WTC11 (cell line): ENCODE data around the gene ARID3B. TPM values are rescaled to one million over a fixed set of nuclear protein-coding genes. Genes with fewer than 3 reads are reported as not detected.

Source experiments
- ATAC-seq: fragments of 200-7000 bp; cut with Tn5 transposase; 2 replicates; pipeline ENCODE4 v1.10.0; 2021; ENCODE audit warnings: mild to moderate bottlenecking, moderate library complexity
- CTCF ChIA-PET: fragments of 300-600 bp; sonication (Branson Sonifier 250); formaldehyde crosslinking; loops from one replicate; lab custom pipeline; 2021; ENCODE audit warnings: antibody characterized with exemption; lab: Charles Lee
- POLR2A ChIA-PET: fragments of 350-600 bp; sonication (Branson Sonifier 250); formaldehyde crosslinking; loops from one replicate; lab custom pipeline; 2021; ENCODE audit warnings: antibody characterized with exemption; lab: Charles Lee
- DNase-seq: peaks from one replicate; pipeline ENCODE4 v3.0.0; 2021; ENCODE audit warnings: low spot score
- H3K27ac Mint-ChIP-seq: 2 replicates; pipeline ENCODE4 v1.8.0; 2021; ENCODE audit warnings: mixed read lengths
- H3K27me3 Mint-ChIP-seq: 2 replicates; pipeline ENCODE4 v1.8.0; 2021; ENCODE audit warnings: low read depth, mild to moderate bottlenecking, moderate library complexity, mixed read lengths
- H3K36me3 Mint-ChIP-seq: 2 replicates; pipeline ENCODE4 v1.8.0; 2021; ENCODE audit warnings: mixed read lengths
- H3K4me1 Mint-ChIP-seq: 2 replicates; pipeline ENCODE4 v1.8.0; 2022; ENCODE audit warnings: mixed read lengths
- H3K4me3 Mint-ChIP-seq: 2 replicates; pipeline ENCODE4 v1.8.0; 2021; ENCODE audit warnings: mild to moderate bottlenecking, moderate library complexity, mixed read lengths
- H3K9me3 Mint-ChIP-seq: 2 replicates; pipeline ENCODE4 v1.8.0; 2021; ENCODE audit warnings: mixed read lengths
- ATF1 ChIP-seq: sonication (generic); formaldehyde crosslinking; IDR thresholded peaks from 2 replicates; pipeline ENCODE4 v1.8.1; 2023; ENCODE audit warnings: mild to moderate bottlenecking, moderate library complexity, missing genetic modification reagents
- GTF2I ChIP-seq: fragments of 250-450 bp; sonication (Bioruptor Pico); conservative IDR thresholded peaks from 2 replicates; pipeline ENCODE4 v1.4.0; 2021; ENCODE audit warnings: mild to moderate bottlenecking
- IRF1 ChIP-seq: sonication (generic); formaldehyde crosslinking; IDR thresholded peaks from 2 replicates; pipeline ENCODE4 v1.8.0; 2023; ENCODE audit warnings: missing genetic modification reagents
- JAZF1 ChIP-seq: fragments of 250-450 bp; sonication (Bioruptor Pico); IDR thresholded peaks from 2 replicates; pipeline ENCODE4 v1.9.0; 2021; ENCODE audit warnings: moderate library complexity, mild to moderate bottlenecking, inconsistent platforms
- MYBL2 ChIP-seq: sonication (generic); formaldehyde crosslinking; IDR thresholded peaks from 2 replicates; pipeline ENCODE4 v1.8.1; 2023; ENCODE audit warnings: mild to moderate bottlenecking, moderate library complexity, missing genetic modification reagents
- RELA ChIP-seq: sonication (generic); formaldehyde crosslinking; IDR thresholded peaks from 2 replicates; pipeline ENCODE4 v1.8.1; 2022; ENCODE audit warnings: missing genetic modification reagents, mild to moderate bottlenecking, borderline replicate concordance
- SMAD3 ChIP-seq: sonication (generic); formaldehyde crosslinking; IDR thresholded peaks from 2 replicates; pipeline ENCODE4 v1.8.0; 2022; ENCODE audit warnings: missing genetic modification reagents, mild to moderate bottlenecking, borderline replicate concordance
- TCF7 ChIP-seq: sonication (generic); formaldehyde crosslinking; IDR thresholded peaks from 2 replicates; pipeline ENCODE4 v1.8.0; 2022; ENCODE audit warnings: mild to moderate bottlenecking, low read depth, missing genetic modification reagents, moderate library complexity
- USF1 ChIP-seq: sonication (generic); formaldehyde crosslinking; IDR thresholded peaks from 2 replicates; pipeline ENCODE4 v1.8.0; 2022; ENCODE audit warnings: mild to moderate bottlenecking, missing genetic modification reagents
- ZBTB43 ChIP-seq: sonication (generic); formaldehyde crosslinking; IDR thresholded peaks from 2 replicates; pipeline ENCODE4 v1.8.1; 2023; ENCODE audit warnings: mild to moderate bottlenecking, missing genetic modification reagents
- ZNF281 ChIP-seq: sonication (generic); formaldehyde crosslinking; IDR thresholded peaks from 2 replicates; pipeline ENCODE4 v1.8.0; 2023; ENCODE audit warnings: mild to moderate bottlenecking, missing genetic modification reagents
- ZNF396 ChIP-seq: fragments of 250-450 bp; sonication (Bioruptor Pico); IDR thresholded peaks from 2 replicates; pipeline ENCODE4 v1.8.0; 2021; ENCODE audit warnings: mild to moderate bottlenecking, moderate library complexity, borderline replicate concordance
- ZNF532 ChIP-seq: fragments of 250-450 bp; sonication (Bioruptor Pico); IDR thresholded peaks from 2 replicates; pipeline ENCODE4 v1.9.0; 2021; ENCODE audit warnings: mild to moderate bottlenecking, borderline replicate concordance
- total RNA-seq: library from RNA; stranded (reverse); gene quantifications from 3 replicates; pipeline ENCODE4 v1.2.3, GENCODE V29; 2021

The ARID3B gene
- total RNA-seq, 1 experiment from 2014 or later, result 133 TPM

GRCh38 chr15:74619916-74620635, 79.1 kb downstream of the ARID3B start:
- no peak for ATAC-seq
- ChIA-PET CTCF (interaction anchor here (6.3 to 6.5 kb wide), 2 partner anchors 13 to 150 kb away, joined by 78 to 87 read pairs; no protein-coding TSS in a partner anchor), POLR2A (no interaction called here)
- Mint-ChIP-seq H3K27me3 (no peaks in the 10 kb centered on the region), H3K4me1 (peaks cover 22% of the 10 kb centered on the region), H3K9me3 (no peaks in the 10 kb centered on the region), H3K4me3 (no peak overlapping the region), H3K36me3 (peaks cover 52% of the 10 kb centered on the region), H3K27ac (no peak overlapping the region)
- no peak for DNase-seq
- no peak for TF ChIP-seq USF1
- no peak for TF ChIP-seq IRF1 (CRISPR knock-in tag)
- TF ChIP-seq JAZF1 (CRISPR knock-in tag), result no peak
- no peak for TF ChIP-seq TCF7 (CRISPR knock-in tag)
- TF ChIP-seq SMAD3 (CRISPR knock-in tag), result no peak
- no peak for TF ChIP-seq GTF2I (CRISPR knock-in tag)
- TF ChIP-seq ATF1 (CRISPR knock-in tag), result no peak
- no peak for TF ChIP-seq ZBTB43 (CRISPR knock-in tag)
- no peak for TF ChIP-seq MYBL2 (CRISPR knock-in tag)
- no peak for TF ChIP-seq ZNF532 (CRISPR knock-in tag)
- no peak for TF ChIP-seq ZNF396 (CRISPR knock-in tag)
- no peak for TF ChIP-seq RELA
- no peak for TF ChIP-seq ZNF281 (CRISPR knock-in tag)
